Body of pancreas (tissue), 4 donors: ENCODE results near the gene OST4. TPM values are rescaled to one million over a fixed set of nuclear protein-coding genes. Genes with fewer than 3 reads are reported as not detected.

Experiments used
- ATAC-seq: fragments of 150-250 bp; one replicate; pipeline ENCODE4 v1.9.1; 2016
- DNase-seq, 4 donors: peaks; one replicate each; pipeline ENCODE4 v3.0.0-alpha.2; 2019
- H3K27ac ChIP-seq, 4 donors: fragments of 200-600 bp; sonication (generic); 1 replicate in 3 of 4; 2 replicates in 1 of 4; pipeline versions ENCODE4 v1.5.1 to v1.6.1; 2016 to 2019; ENCODE audit warnings: mild to moderate bottlenecking in 1 of 4, mixed read lengths in 1 of 4, moderate library complexity in 1 of 4
- H3K27me3 ChIP-seq, 2 donors: fragments of 200-600 bp; sonication (generic); one replicate each; pipeline ENCODE4 v1.6.0; 2016; ENCODE audit warnings: mild to moderate bottlenecking in 1 of 2
- H3K36me3 ChIP-seq, 2 donors: fragments of 200-600 bp; sonication (generic); replicated peaks in 1 of 2; 2 replicates each; pipeline ENCODE4 v1.5.1; 2016; ENCODE audit warnings: low read depth in 2 of 2; ENCODE audit not compliant: insufficient read depth in 1 of 2
- H3K4me1 ChIP-seq: fragments of 200-600 bp; sonication (generic); one replicate; pipeline ENCODE4 v1.6.0; 2016
- H3K4me3 ChIP-seq, 2 donors: fragments of 200-600 bp; sonication (generic); 1 replicate in 1 of 2; 2 replicates in 1 of 2; pipeline ENCODE4 v1.5.1; 2016 to 2019
- H3K9me3 ChIP-seq, 3 donors: fragments of 200-600 bp; sonication (generic); 1 replicate in 2 of 3; 2 replicates in 1 of 3; pipeline ENCODE4 v1.5.1; 2016
- POLR2A ChIP-seq, 3 donors: fragments of 450-650 bp; IDR thresholded peaks; one replicate each; pipeline ENCODE4 v1.6.1; 2016; ENCODE audit warnings: antibody characterized with exemption in 3 of 3, mild to moderate bottlenecking in 2 of 3
- WGBS, 2 donors: methylation state at CpG; one replicate each; pipeline ENCODE4 v1.1.5; 2017; 5-methylcytosine and 5-hydroxymethylcytosine counted together
- intact Hi-C: fragments of 100-400 bp; cut with DNase I; formaldehyde crosslinking; loops from one replicate; pipeline ENCODE4 v1.15.1; 2023
- total RNA-seq, 2 donors: library from RNA; depleted of rRNA; stranded (reverse); fragments of >200 nt; gene quantifications; one replicate each; pipeline ENCODE4 v1.1.0, GENCODE V29; 2016
- TF ChIP-seq, protein P1 (sequence below), 7 experiments: fragments of 450-650 bp in 4 of 7; fragments of 200-600 bp in 3 of 7; sonication (generic) in 3 of 7; IDR thresholded peaks; one replicate each; pipeline ENCODE4 v1.5.1; 2016 to 2019; ENCODE audit warnings: antibody characterized with exemption in 7 of 7

Gene OST4
- total RNA-seq, 2 donors from 2014 or later, result 103 to 129 TPM

DNA sequence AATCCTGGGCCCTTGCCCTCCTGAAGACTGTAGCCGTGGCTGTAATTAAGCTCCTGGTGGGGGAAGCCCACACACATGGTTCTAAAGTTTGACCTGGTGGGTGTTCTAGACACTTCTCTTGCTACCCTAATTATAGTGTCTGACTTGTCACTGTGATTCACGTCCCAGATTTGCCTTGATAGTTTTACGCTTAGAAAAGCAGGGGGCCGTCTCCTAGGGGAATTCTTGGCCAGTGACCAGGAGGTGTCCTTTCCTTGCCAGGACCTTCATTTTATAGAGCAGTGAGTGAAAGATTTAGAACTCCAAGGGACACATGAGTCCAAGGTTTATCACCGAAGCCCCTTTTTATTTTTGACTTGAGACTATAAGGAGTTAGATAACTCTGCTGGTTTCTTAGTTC lies 29.7 kb downstream of the OST4 start:
- Histone ChIP-seq H3K4me3 (no peak overlapping the region), H3K27ac (no peak overlapping the region), H3K36me3 (peaks cover 29 to 34% of the 10 kb centered on the region in 2 donors), H3K27me3 (no peaks in the 10 kb centered on the region), H3K9me3 (no peaks in the 10 kb centered on the region), H3K4me1 (peaks cover 9% of the 10 kb centered on the region)
- intact Hi-C loops, result no loop called here
- ATAC-seq (no peak), DNase-seq (no peak)
- WGBS, 2 donors, result 68 to 73% methylated on average over 5 of the region's 5 CpGs
- TF ChIP-seq, protein P1, sequence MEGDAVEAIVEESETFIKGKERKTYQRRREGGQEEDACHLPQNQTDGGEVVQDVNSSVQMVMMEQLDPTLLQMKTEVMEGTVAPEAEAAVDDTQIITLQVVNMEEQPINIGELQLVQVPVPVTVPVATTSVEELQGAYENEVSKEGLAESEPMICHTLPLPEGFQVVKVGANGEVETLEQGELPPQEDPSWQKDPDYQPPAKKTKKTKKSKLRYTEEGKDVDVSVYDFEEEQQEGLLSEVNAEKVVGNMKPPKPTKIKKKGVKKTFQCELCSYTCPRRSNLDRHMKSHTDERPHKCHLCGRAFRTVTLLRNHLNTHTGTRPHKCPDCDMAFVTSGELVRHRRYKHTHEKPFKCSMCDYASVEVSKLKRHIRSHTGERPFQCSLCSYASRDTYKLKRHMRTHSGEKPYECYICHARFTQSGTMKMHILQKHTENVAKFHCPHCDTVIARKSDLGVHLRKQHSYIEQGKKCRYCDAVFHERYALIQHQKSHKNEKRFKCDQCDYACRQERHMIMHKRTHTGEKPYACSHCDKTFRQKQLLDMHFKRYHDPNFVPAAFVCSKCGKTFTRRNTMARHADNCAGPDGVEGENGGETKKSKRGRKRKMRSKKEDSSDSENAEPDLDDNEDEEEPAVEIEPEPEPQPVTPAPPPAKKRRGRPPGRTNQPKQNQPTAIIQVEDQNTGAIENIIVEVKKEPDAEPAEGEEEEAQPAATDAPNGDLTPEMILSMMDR (IDR thresholded peaks at IDR 0.05), result no peak
- no peak for TF ChIP-seq POLR2A (IDR thresholded peaks at IDR 0.05)

DNA sequence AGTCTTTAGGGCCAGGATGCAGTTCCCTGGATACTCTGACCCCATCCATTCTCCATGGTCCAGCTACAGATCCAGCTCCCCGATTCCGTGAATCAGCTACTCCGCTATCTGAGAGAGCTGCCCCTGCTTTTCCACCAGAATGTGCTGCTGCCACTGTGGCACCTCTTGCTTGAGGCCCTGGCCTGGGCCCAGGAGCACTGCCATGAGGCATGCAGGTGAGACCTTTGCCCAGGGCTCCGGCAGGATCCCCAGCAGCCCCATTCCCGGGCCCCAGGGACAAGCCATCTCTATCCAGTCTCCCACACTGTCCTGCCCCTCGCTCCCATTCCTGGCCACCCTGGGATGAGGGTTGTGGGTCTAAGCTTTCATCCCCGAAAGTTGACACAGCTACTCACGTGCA lies 31.2 kb downstream of the OST4 start:
- intact Hi-C loops, result no loop called here
- no peaks in the 10 kb centered on the region for H3K9me3 ChIP-seq
- WGBS, 2 donors, result 78 to 81% methylated on average over 6 to 7 of the region's 8 CpGs
- H3K4me3 ChIP-seq, result no peak overlapping the region
- no peaks in the 10 kb centered on the region for H3K27me3 ChIP-seq
- ATAC-seq (no peak), DNase-seq (no peak)
- H3K36me3 ChIP-seq, result peaks cover 35 to 43% of the 10 kb centered on the region in 2 donors
- TF ChIP-seq, protein P1 (IDR thresholded peaks at IDR 0.05), result no peak
- no peak for TF ChIP-seq POLR2A (IDR thresholded peaks at IDR 0.05)
- H3K4me1 ChIP-seq, result peaks cover 13% of the 10 kb centered on the region
- no peak overlapping the region for H3K27ac ChIP-seq

DNA sequence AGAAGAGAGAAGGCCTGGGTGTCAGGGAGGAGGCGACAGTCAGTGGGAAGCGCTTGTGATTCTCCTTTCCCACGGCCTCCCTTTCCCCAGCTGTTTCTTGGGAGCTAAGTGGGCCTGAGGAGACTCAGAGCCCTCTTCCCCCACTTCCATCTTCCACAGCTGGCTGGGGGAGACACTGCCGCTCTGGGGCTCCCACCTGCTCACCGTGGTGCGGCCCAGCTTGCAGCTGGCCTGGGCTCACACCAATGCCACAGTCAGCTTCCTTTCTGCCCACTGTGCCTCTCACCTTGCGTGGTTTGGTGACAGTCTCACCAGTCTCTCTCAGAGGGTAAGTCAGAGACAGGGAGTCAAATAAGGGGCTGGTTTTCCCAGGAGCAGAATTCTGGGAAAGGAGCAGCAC lies 31.6 kb downstream of the OST4 start:
- no peak overlapping the region for H3K27ac ChIP-seq
- WGBS, 2 donors, result 96% methylated on average over 4 to 7 of the region's 7 CpGs
- TF ChIP-seq, protein P1 (IDR thresholded peaks at IDR 0.05), result no peak
- TF ChIP-seq POLR2A (IDR thresholded peaks at IDR 0.05), result no peak
- ATAC-seq (no peak), DNase-seq (no peak)
- no peak overlapping the region for H3K4me3 ChIP-seq
- H3K4me1 ChIP-seq, result peaks cover 17% of the 10 kb centered on the region
- intact Hi-C loops, result no loop called here
- no peaks in the 10 kb centered on the region for H3K9me3 ChIP-seq
- H3K36me3 ChIP-seq, result peaks cover 35 to 43% of the 10 kb centered on the region in 2 donors
- H3K27me3 ChIP-seq, result no peaks in the 10 kb centered on the region

DNA sequence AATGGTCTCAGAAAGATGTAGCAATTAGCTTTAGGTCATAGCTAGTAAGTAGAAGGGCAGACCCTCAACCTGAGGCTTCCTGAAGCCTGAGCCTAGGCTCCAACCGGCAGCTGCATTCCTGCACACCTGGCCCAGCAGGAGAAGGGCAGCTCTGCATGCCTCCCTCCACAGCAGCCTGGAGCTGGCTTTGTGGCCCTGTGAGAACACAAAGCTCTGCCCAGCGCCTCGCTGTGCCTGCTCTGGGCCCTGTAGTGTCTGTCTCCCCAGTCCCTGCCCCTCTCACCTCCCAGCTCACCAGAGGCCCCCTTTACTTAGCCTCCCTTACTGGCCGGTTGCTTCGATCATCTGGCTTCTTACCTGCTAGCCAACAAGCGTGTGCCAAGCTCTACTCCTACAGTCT lies 32.0 kb downstream of the OST4 start:
- intact Hi-C loops, result no loop called here
- Histone ChIP-seq H3K27me3 (no peaks in the 10 kb centered on the region), H3K9me3 (no peaks in the 10 kb centered on the region), H3K4me1 (peaks cover 22% of the 10 kb centered on the region), H3K27ac (no peak overlapping the region), H3K4me3 (no peak overlapping the region), H3K36me3 (peaks cover 35 to 43% of the 10 kb centered on the region in 2 donors)
- no peak for DNase-seq
- 71 to 80% methylated on average over 5 to 6 of the region's 6 CpGs for WGBS, 2 donors
- no peak for TF ChIP-seq POLR2A (IDR thresholded peaks at IDR 0.05)
- TF ChIP-seq, protein P1 (IDR thresholded peaks at IDR 0.05), result no peak
- ATAC-seq, result no peak

DNA sequence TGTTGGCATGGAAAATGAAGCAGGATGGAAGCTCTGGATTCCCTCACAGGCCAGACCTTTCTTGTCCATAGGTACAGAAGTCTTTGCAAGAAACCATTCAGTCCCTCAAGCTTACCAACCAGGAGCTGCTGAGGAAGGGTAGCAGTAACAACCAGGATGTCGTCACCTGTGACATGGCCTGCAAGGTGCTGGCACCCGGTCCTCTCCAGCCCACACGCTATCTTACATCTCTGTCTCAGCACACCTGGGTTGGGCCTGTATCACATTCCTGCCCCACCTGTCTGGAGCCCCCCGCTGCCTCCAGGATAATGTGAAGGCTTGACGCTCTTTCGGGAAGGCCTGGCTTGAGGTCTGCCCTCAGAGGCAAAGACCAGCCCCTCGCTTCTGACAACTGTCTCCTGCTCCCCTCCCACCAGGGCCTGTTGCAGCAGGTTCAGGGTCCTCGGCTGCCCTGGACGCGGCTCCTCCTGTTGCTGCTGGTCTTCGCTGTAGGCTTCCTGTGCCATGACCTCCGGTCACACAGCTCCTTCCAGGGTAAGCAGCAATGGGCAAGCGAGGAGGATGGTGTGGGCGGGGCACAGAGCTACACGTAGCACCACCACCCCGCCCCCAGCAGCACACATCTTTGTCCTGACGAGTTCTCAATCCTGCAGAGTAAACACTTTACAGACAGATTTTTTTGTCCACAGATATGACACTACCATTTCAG lies 32.7 kb downstream of the OST4 start:
- ATAC-seq (no peak), DNase-seq (no peak)
- intact Hi-C loops, result no loop called here
- no peak overlapping the region for H3K27ac ChIP-seq
- 86 to 87% methylated on average over 13 to 16 of the region's 17 CpGs for WGBS, 2 donors
- TF ChIP-seq POLR2A (IDR thresholded peaks at IDR 0.05), result no peak
- TF ChIP-seq, protein P1 (IDR thresholded peaks at IDR 0.05), result no peak
- H3K36me3 ChIP-seq, result peaks cover 35 to 43% of the 10 kb centered on the region in 2 donors
- peaks cover 28% of the 10 kb centered on the region for H3K4me1 ChIP-seq
- no peaks in the 10 kb centered on the region for H3K9me3 ChIP-seq
- H3K27me3 ChIP-seq, result no peaks in the 10 kb centered on the region
- H3K4me3 ChIP-seq, result no peak overlapping the region
